ENCODE data around the gene RIPK4. TPM values are rescaled to one million over a fixed set of nuclear protein-coding genes. Genes with fewer than 3 reads are reported as not detected.

Gene RIPK4
- total and polyA plus RNA-seq, 3 donors from 2014 or later = 3.9 to 10.2 (median 5.9) TPM

DNA sequence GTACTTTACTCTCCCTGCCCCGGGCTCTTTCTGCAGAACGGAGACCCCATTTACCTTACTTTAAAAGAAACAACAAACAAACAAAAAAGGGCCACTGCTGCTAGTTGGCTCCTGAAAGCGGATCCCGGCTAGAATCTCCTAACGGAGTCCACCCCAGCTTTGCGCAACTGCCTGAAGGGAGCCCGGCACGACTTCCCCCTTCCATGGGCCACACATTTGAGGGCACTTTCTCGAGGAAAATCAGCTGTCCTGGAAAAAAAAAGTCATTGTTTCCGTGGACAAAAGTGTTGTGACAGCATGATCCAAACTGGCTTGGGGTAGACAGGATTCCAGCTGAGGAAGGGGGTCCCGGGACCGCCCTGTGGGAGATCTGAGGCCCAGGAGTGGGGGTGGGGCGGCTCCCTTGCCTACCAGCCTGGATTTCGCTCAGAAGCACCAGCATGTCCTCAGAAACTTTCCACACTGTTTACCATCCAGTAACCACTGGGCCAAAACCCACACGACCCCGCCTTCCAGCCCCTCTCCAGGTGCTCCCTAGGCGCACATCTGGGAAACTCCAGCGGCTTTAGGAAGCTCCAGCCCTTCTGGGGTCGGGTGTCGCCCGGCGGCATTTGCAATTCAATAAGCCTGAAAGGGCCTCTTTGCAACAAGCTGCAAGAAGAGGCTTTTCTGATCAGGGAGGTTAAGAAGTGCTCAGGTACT lies 4.8 kb downstream of the RIPK4 start:
- Histone ChIP-seq H3K27me3 (peaks cover 1% of the 10 kb centered on the region), H3K36me3 (ENCODE audit: low read depth, missing control alignments) (no peaks in the 10 kb centered on the region), H3K4me3 (no peak overlapping the region), H3K9me3 (no peaks in the 10 kb centered on the region), H3K27ac (no peak overlapping the region), H3K4me1 (no peaks in the 10 kb centered on the region)
- DNase-seq = no peak
- 35 to 42% methylated on average over 21 to 22 of the region's 22 CpGs for WGBS, 2 donors
- TF ChIP-seq POLR2A (IDR thresholded peaks at IDR 0.05) (no peak), CTCF (IDR thresholded peaks at IDR 0.05) (no peak)
- intact Hi-C loops (cut with DNase I; ENCODE audit: low total_unique reads) = no loop called here

- TF ChIP-seq POLR2A (IDR thresholded peaks at IDR 0.05) (no peak), CTCF (IDR thresholded peaks at IDR 0.05) (no peak)
- 42 to 48% methylated on average over 22 of the region's 22 CpGs for WGBS, 2 donors
- no peak overlapping the region for H3K27ac ChIP-seq
- intact Hi-C loops (cut with DNase I; ENCODE audit: low total_unique reads) = no loop called here
- no peaks in the 10 kb centered on the region for H3K9me3 ChIP-seq
- no peak overlapping the region for H3K4me3 ChIP-seq
- no peak for DNase-seq
- H3K36me3 ChIP-seq (ENCODE audit: low read depth, missing control alignments) = no peaks in the 10 kb centered on the region
- H3K27me3 ChIP-seq = no peaks in the 10 kb centered on the region
- H3K4me1 ChIP-seq = no peaks in the 10 kb centered on the region
These were observed 5.5 kb downstream of the RIPK4 start for GRCh38 chr21:41761211-41761933.

GRCh38 chr21:41760411-41760810 lies 6.4 kb downstream of the RIPK4 start:
- Histone ChIP-seq H3K27ac (no peak overlapping the region), H3K27me3 (no peaks in the 10 kb centered on the region), H3K4me1 (no peaks in the 10 kb centered on the region), H3K9me3 (no peaks in the 10 kb centered on the region), H3K36me3 (ENCODE audit: low read depth, missing control alignments) (no peaks in the 10 kb centered on the region), H3K4me3 (no peak overlapping the region)
- intact Hi-C loops (cut with DNase I; ENCODE audit: low total_unique reads) = no loop called here
- TF ChIP-seq CTCF (IDR thresholded peaks at IDR 0.05) = no peak
- TF ChIP-seq POLR2A (IDR thresholded peaks at IDR 0.05) = no peak
- no peak for DNase-seq
- WGBS, 2 donors = 76 to 79% methylated on average over 9 of the region's 9 CpGs

DNA sequence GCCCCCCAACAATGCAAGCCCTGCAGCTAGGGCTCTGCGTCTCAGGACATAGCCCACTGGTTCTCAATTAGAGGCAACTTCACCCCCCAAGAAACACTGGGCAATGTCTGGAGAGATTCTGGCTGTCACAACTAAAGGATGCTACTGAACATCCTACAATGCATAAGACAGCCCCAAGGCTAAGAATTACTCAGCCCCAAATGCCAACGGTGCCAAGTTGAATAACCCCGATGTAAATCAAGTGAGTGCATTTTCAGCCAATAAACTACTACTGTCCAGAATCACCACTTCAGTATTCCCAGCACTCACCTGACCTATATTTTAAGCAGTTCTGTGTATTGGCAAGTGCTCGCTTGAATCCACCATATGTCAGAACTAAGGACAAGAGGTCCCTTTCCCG lies 6.9 kb downstream of the RIPK4 start:
- Histone ChIP-seq H3K27ac (no peak overlapping the region), H3K4me1 (no peaks in the 10 kb centered on the region), H3K27me3 (no peaks in the 10 kb centered on the region), H3K9me3 (no peaks in the 10 kb centered on the region), H3K36me3 (ENCODE audit: low read depth, missing control alignments) (no peaks in the 10 kb centered on the region), H3K4me3 (no peak overlapping the region)
- intact Hi-C loops (cut with DNase I; ENCODE audit: low total_unique reads) = no loop called here
- 83 to 95% methylated on average over 5 of the region's 5 CpGs for WGBS, 2 donors
- TF ChIP-seq CTCF (IDR thresholded peaks at IDR 0.05) = no peak
- TF ChIP-seq POLR2A (IDR thresholded peaks at IDR 0.05) = no peak
- no peak for DNase-seq

Data from testis (tissue), 3 donors.